Skeletal muscle tissue (tissue), 4 donors: Measurements from ENCODE around the gene APPL2. TPM values are rescaled to one million over a fixed set of nuclear protein-coding genes. Genes with fewer than 3 reads are reported as not detected.
"Not testable (repeated sequence)": the region's sequence is repeated elsewhere in the genome, so short reads cannot be mapped to it uniquely, and the experiment has no call there.

Experiments used
- H3K27ac ChIP-seq: one replicate; pipeline ENCODE4 v1.7.0; 2013; ENCODE audit warnings: mild to moderate bottlenecking, low read depth, low read length, inconsistent platforms
- H3K27me3 ChIP-seq, 3 donors: one replicate each; pipeline ENCODE4 v1.7.0; 2013; ENCODE audit warnings: low read length in 3 of 3; ENCODE audit not compliant: control insufficient read depth in 3 of 3, insufficient read depth in 3 of 3
- H3K36me3 ChIP-seq, 3 donors: one replicate each; pipeline ENCODE4 v1.7.0; 2013; ENCODE audit warnings: low read length in 3 of 3; ENCODE audit not compliant: control insufficient read depth in 3 of 3, insufficient read depth in 3 of 3
- H3K4me1 ChIP-seq, 3 donors: one replicate each; pipeline ENCODE4 v1.7.0; 2013; ENCODE audit warnings: low read length in 3 of 3, mild to moderate bottlenecking in 3 of 3; ENCODE audit not compliant: control insufficient read depth in 3 of 3, insufficient read depth in 3 of 3
- H3K4me3 ChIP-seq, 3 donors: one replicate each; pipeline ENCODE4 v1.7.0; 2013; ENCODE audit warnings: low read length in 3 of 3
- H3K9ac ChIP-seq, 3 donors: one replicate each; pipeline ENCODE4 v1.7.0; 2013; ENCODE audit warnings: low read length in 3 of 3, mild to moderate bottlenecking in 3 of 3, moderate library complexity in 2 of 3, low read depth in 1 of 3
- H3K9me3 ChIP-seq, 3 donors: one replicate each; pipeline ENCODE4 v1.7.0; 2013; ENCODE audit warnings: low read length in 3 of 3; ENCODE audit not compliant: control insufficient read depth in 3 of 3
- total RNA-seq: library from RNA; depleted of rRNA; stranded (reverse); fragments of >200 nt; gene quantifications from one replicate; pipeline ENCODE4 v1.2.3, GENCODE V29; 2014
- donor health status: Osteomylitis.

APPL2 gene
- total RNA-seq, 1 donor from 2014 or later: 27.1 TPM

DNA sequence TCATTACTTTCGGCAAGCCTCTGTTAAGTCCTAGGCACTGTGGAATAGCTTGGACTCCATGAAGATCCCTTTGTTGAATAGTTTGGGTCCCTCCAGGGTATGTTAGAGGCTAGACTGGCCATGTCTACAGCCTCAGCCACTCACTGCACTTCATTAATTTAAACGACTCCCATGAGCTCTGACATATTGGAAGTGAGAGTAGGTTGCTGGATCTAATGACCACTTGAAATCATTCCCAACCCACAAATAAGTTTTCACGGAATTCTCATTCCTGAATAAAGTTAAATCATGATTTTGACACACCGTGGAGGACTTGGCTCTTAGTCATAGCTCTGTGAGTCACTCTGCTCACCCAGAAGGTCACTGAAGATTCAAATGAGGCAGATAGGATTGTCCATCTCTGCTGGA is 21.4 kb upstream of the APPL2 start:
- Histone ChIP-seq H3K27ac (peak overlapping the region; percentile 54), H3K36me3 (no peaks in the 10 kb centered on the region), H3K4me1 (peaks cover 0 to 10% (median 3%) of the 10 kb centered on the region in 3 donors), H3K27me3 (no peaks in the 10 kb centered on the region), H3K9me3 (no peaks in the 10 kb centered on the region), H3K4me3 (no peak overlapping the region), H3K9ac (no peak overlapping the region)

DNA sequence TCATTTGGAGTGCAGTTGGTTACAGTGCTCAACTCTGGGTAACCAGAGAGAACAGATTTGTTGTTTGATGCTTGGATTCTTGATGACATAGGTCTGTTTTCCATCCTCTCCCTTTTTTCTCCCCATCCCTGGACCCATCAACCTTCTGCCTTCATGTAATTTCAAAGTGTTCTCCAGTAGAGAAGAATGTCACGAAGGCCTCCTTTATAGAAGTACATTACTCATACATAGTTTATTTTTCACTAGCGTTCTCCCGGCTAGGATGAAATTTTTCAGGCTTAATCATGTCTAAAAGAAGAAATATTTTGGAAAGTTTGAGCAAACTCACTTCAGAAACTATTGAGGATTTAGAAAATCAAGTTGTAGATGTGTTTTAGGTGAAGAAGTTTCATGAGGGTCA is 20.9 kb upstream of the APPL2 start:
- H3K4me1 ChIP-seq: peaks cover 0 to 10% (median 3%) of the 10 kb centered on the region in 3 donors
- peak overlapping the region; percentile 54 for H3K27ac ChIP-seq
- H3K36me3 ChIP-seq: no peaks in the 10 kb centered on the region
- no peak overlapping the region for H3K4me3 ChIP-seq
- no peaks in the 10 kb centered on the region for H3K27me3 ChIP-seq
- no peak overlapping the region for H3K9ac ChIP-seq
- H3K9me3 ChIP-seq: no peaks in the 10 kb centered on the region

DNA sequence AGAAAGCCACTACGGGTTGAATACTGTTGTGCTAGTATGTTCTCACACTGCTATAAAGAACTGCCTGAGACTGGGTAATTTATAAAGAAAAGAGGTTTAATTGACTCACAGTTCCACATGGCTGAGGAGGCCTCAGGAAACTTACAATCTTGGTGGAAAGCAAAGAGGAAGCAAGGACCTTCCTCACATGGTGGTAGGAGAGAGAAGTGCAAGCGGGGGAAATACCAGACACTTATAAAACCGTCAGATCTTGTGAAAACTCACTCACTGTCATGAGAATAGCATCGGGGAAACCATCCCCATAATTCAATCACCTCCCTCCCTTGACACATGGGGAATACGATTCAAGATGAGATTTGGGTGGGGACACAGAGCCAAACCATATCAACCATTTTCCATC is 20.5 kb upstream of the APPL2 start:
- H3K9ac ChIP-seq, H3K4me1 ChIP-seq, H3K27me3 ChIP-seq, H3K36me3 ChIP-seq, H3K9me3 ChIP-seq, H3K4me3 ChIP-seq: not testable (repeated sequence)
- H3K27ac ChIP-seq: peak overlapping the region; percentile 54

DNA sequence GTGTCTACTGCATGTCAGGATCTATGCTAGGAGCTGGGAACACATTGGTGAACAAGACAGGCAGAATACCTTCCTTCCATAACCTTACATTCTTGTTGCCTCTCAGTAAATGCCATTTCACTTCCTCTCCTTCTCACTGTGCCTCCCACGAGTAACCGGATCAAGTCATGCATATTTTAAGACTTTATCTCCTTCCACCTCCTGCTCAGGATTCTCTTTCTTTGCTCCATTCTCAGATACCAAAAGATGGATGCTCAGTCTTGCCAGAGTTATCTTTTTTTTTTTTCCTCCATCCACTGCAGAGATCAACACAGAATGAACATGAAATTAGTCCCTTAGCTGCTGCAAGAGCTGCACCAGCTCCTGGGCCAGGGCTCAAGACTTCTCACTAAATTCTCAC is 20.0 kb upstream of the APPL2 start:
- no peaks in the 10 kb centered on the region for H3K9me3 ChIP-seq
- no peaks in the 10 kb centered on the region for H3K36me3 ChIP-seq

DNA sequence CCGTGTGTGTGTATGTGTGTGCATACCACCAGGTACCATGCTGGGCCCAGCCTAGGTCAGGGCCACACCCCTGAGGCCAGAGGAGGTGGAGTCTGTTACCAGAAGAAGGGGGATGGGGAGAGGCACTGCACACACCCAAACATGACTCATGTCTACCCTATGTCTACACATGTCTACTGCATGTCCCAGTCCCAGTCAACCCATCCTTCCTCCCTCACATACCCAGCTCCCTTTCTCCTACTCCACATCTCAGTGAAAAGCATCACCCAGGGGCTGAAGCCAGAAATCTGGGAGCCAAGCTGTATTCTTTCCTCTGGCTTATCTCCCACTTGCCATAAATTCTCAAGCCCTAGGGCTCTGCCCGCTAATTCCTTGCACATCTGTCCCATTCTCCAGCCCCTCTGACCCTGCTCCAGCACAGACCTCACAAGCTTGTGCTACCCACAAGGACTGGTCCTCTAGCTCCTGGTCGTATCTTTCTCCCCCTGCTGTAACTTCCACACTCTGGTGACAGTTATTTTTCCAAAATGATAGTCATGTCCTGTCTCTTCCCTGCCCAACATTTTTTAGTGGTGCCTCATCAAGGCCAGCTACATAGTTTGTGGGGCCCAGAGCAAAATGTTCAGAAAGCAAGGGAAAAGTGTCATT is 18.0 kb upstream of the APPL2 start:
- H3K9ac ChIP-seq: no peak overlapping the region
- H3K27ac ChIP-seq: peak overlapping the region; percentile 66
- no peak overlapping the region for H3K4me3 ChIP-seq
- H3K9me3 ChIP-seq: no peaks in the 10 kb centered on the region
- H3K4me1 ChIP-seq: peaks cover 0 to 10% (median 3%) of the 10 kb centered on the region in 3 donors
- H3K36me3 ChIP-seq: no peaks in the 10 kb centered on the region
- H3K27me3 ChIP-seq: no peaks in the 10 kb centered on the region

More for the DNA sequence above, 20.0 kb upstream of the APPL2 start:
- Histone ChIP-seq H3K4me1 (peaks cover 0 to 10% (median 3%) of the 10 kb centered on the region in 3 donors), H3K9ac (no peak overlapping the region), H3K27ac (peak overlapping the region; percentile 54), H3K4me3 (no peak overlapping the region), H3K27me3 (no peaks in the 10 kb centered on the region)

DNA sequence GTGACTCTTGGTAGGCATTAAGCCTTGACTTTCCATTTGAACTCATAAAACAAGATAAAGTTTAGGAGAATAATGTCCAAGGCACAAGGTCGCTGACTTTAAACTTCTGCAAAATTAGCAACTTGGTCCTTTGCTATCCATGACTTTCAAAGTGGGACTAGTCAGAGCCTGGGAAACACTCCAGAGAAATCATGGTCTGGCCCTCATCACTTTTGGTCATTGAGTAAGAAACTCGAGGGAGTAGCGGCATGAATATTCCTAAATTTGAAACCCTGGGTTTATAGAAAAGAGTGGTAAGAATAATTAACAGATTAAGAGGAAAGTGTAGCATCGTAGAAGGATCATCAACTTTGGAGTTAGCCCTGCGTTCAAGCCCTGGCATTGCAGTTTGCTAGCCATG is 16.9 kb upstream of the APPL2 start:
- Histone ChIP-seq H3K36me3 (no peaks in the 10 kb centered on the region), H3K4me1 (peaks cover 0 to 10% (median 3%) of the 10 kb centered on the region in 3 donors), H3K27me3 (no peaks in the 10 kb centered on the region), H3K9me3 (no peaks in the 10 kb centered on the region), H3K9ac (no peak overlapping the region), H3K27ac (no peak overlapping the region), H3K4me3 (no peak overlapping the region)

DNA sequence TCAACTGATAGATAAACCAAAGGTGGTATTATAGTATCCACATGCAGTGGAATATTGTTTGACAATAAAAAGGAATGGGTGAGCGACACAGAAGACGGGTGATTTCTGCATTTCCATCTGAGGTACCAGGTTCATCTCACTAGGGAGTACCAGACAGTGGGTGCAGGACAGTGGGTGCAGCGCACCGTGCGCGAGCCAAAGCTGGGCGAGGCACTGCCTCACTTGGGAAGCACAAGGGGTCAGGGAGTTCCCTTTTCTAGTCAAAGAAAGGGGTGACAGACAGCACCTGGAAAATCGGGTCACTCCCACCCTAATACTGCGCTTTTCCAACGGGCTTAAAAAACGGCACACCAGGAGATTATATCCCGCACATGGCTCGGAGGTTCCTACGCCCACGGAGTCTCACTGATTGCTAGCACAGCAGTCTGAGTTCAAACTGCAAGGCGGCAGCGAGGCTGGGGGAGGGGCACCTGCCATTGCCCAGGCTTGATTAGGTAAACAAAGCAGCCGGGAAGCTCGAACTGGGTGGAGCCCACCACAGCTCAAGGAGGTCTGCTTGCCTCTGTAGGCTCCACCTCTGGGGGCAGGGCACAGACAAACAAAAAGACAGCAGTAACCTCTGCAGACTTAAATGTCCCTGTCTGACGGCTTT is 9.9 kb upstream of the APPL2 start:
- not testable (repeated sequence) for H3K4me3 ChIP-seq, H3K27me3 ChIP-seq, H3K9ac ChIP-seq, H3K4me1 ChIP-seq, H3K36me3 ChIP-seq, H3K9me3 ChIP-seq, H3K27ac ChIP-seq

DNA sequence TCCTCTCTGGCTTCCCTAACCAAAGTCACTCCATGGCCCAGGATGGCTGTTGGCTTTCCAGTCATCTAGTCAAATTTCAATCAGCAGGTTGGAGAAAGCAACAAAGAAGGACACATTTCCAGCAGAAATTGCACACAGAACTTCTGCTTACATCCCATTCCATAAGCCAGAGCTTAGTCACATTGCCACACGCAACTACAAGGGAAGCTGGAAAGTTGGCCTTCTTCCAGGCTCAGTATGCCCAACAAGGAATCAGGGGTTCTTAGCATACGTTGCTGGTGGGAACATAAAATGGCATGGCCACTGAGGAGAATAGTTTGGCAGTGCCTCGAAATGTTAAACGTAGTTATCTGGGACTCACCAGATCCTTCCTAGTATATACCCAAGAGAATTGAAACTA is 9.3 kb upstream of the APPL2 start:
- peaks cover 0 to 3% (median 0%) of the 10 kb centered on the region in 3 donors for H3K27me3 ChIP-seq
- H3K9me3 ChIP-seq: no peaks in the 10 kb centered on the region
- H3K36me3 ChIP-seq: no peaks in the 10 kb centered on the region

DNA sequence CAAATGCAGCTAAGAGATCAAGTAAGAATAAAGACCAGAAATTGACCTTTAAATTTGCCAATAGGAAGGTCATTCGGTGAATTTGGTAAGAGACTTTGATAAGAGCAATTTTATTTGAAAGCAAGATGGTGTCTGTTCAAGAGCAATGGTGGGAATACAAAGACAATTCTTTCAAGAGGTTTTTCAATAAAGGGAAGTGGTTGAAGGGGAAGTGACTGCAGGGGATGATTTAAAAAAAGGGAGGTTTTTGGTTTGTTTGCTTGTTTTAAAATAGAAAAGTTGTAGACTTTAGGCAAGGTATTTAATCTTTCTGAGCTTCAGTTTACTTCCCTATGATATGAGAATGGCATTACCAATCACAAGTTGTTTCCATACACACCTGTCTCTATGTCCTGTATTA is 4.3 kb upstream of the APPL2 start:
- peaks cover 0 to 1% (median 0%) of the 10 kb centered on the region in 3 donors for H3K27me3 ChIP-seq
- no peaks in the 10 kb centered on the region for H3K36me3 ChIP-seq
- H3K4me1 ChIP-seq: peaks cover 0 to 7% (median 4%) of the 10 kb centered on the region in 3 donors
- H3K27ac ChIP-seq: no peak overlapping the region
- H3K4me3 ChIP-seq: no peak overlapping the region
- H3K9me3 ChIP-seq: no peaks in the 10 kb centered on the region
- no peak overlapping the region for H3K9ac ChIP-seq

More for the DNA sequence above, 9.3 kb upstream of the APPL2 start:
- Histone ChIP-seq H3K9ac (no peak overlapping the region), H3K27ac (no peak overlapping the region), H3K4me1 (no peaks in the 10 kb centered on the region), H3K4me3 (no peak overlapping the region)

DNA sequence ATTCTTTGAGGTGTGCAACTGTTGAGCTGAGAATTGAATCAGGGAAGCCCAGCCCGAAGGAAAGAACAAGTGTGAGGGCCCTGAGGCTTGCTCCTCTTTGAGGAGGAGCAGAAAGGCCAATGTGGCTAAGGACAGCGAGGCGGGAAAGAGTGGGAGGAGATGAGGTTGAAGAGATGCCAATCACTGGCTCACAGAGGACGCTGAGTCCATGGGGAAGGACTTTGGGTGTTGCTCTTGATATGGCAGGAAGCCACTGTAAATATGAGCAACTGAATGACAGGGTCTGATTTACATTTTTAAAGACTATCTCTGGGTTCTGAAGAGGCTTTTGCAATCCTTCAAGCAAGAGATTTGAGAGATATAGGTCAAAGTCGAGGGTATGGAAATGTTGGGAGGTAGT is 3.3 kb upstream of the APPL2 start:
- Histone ChIP-seq H3K4me3 (no peak overlapping the region), H3K9me3 (no peaks in the 10 kb centered on the region), H3K4me1 (peaks cover 9 to 16% (median 13%) of the 10 kb centered on the region in 3 donors), H3K9ac (no peak overlapping the region), H3K27ac (no peak overlapping the region), H3K27me3 (no peaks in the 10 kb centered on the region), H3K36me3 (no peaks in the 10 kb centered on the region)
